Stimulated activated CD4-positive, alpha-beta T cell treated with anti-CD3 and anti-CD28 coated beads, Interleukin-12 subunit alpha, Interleukin-12 subunit beta, amount 100 ng/mL, for 4 hours (primary cell): ENCODE measurements around the gene UBE2D2.

ENCODE experiments used
- DNase-seq: peaks from one replicate; pipeline ENCODE4 v3.0.0-alpha.2; 2020

Gene UBE2D2

GRCh38 chr5:139660923-139661814 lies 100.0 kb downstream of the UBE2D2 start:
- DNase-seq = no peak

- no peak for DNase-seq
Measured at GRCh38 chr5:139662617-139663016, 101.5 kb downstream of the UBE2D2 start.

GRCh38 chr5:139663207-139664085 lies 102.3 kb downstream of the UBE2D2 start:
- DNase-seq = no peak

- no peak for DNase-seq
Measured at GRCh38 chr5:139664086-139664693, 103.1 kb downstream of the UBE2D2 start.

- no peak for DNase-seq
Measured at GRCh38 chr5:139664727-139665351, 103.7 kb downstream of the UBE2D2 start.

GRCh38 chr5:139665626-139666025 lies 104.5 kb downstream of the UBE2D2 start:
- no peak for DNase-seq

GRCh38 chr5:139666551-139666950 lies 105.4 kb downstream of the UBE2D2 start:
- no peak for DNase-seq

GRCh38 chr5:139667001-139667729 lies 106.0 kb downstream of the UBE2D2 start:
- no peak for DNase-seq

- DNase-seq = no peak
Measured at GRCh38 chr5:139667730-139668063, 106.6 kb downstream of the UBE2D2 start.

GRCh38 chr5:139668064-139668880 lies 107.1 kb downstream of the UBE2D2 start:
- DNase-seq = peak; percentile 22

GRCh38 chr5:139668924-139669661 lies 108.0 kb downstream of the UBE2D2 start:
- DNase-seq = no peak

- DNase-seq = no peak
Measured at GRCh38 chr5:139669662-139670368, 108.7 kb downstream of the UBE2D2 start.

- DNase-seq = no peak
Measured at GRCh38 chr5:139670369-139671095, 109.4 kb downstream of the UBE2D2 start.

GRCh38 chr5:139671096-139671841 lies 110.1 kb downstream of the UBE2D2 start:
- no peak for DNase-seq

- no peak for DNase-seq
Measured at GRCh38 chr5:139675213-139675612, 114.1 kb downstream of the UBE2D2 start.

GRCh38 chr5:139675825-139676224 lies 114.7 kb downstream of the UBE2D2 start:
- no peak for DNase-seq

- no peak for DNase-seq
Measured at GRCh38 chr5:139676406-139676805, 115.3 kb downstream of the UBE2D2 start.

- DNase-seq = no peak
Measured at GRCh38 chr5:139676951-139677735, 116.0 kb downstream of the UBE2D2 start.
